Thyroid gland (tissue), 4 donors: ENCODE measurements around the gene SUPT3H. TPM values are rescaled to one million over a fixed set of nuclear protein-coding genes. Genes with fewer than 3 reads are reported as not detected.

Experiments
- DNase-seq, 2 donors: peaks; one replicate each; pipeline ENCODE4 v3.0.0-alpha.2; 2019
- H3K27ac ChIP-seq, 3 donors: fragments of 200-600 bp; sonication (generic); 1 replicate in 2 of 3; 2 replicates in 1 of 3; pipeline ENCODE4 v1.5.1; 2016 to 2019; ENCODE audit warnings: mild to moderate bottlenecking in 1 of 3, moderate library complexity in 1 of 3
- H3K27me3 ChIP-seq: fragments of 200-600 bp; sonication (generic); one replicate; pipeline ENCODE4 v1.5.1; 2019
- H3K36me3 ChIP-seq, 2 donors: fragments of 200-600 bp; sonication (generic); one replicate each; pipeline ENCODE4 v1.5.1; 2016 to 2019
- H3K4me1 ChIP-seq, 2 donors: fragments of 200-600 bp; sonication (generic); one replicate each; pipeline ENCODE4 v1.5.1; 2017 to 2019
- H3K4me3 ChIP-seq, 3 donors: fragments of 200-600 bp; sonication (generic); replicated peaks in 1 of 3; 1 replicate in 2 of 3; 2 replicates in 1 of 3; pipeline ENCODE4 v1.5.1; 2016; ENCODE audit warnings: mild to moderate bottlenecking in 1 of 3
- H3K9me3 ChIP-seq: fragments of 200-600 bp; sonication (generic); one replicate; pipeline ENCODE4 v1.5.1; 2017
- CTCF ChIP-seq, 6 experiments: fragments of 200-600 bp in 3 of 6; fragments of 450-650 bp in 3 of 6; sonication (generic) in 3 of 6; IDR thresholded peaks; one replicate each; pipeline ENCODE4 v1.5.1; 2016 to 2019; ENCODE audit warnings: antibody characterized with exemption in 6 of 6, mild to moderate bottlenecking in 2 of 6, inconsistent platforms in 1 of 6, moderate library complexity in 1 of 6
- POLR2A ChIP-seq, 2 donors: fragments of 450-650 bp; IDR thresholded peaks; one replicate each; pipeline ENCODE4 v1.6.1; 2017; ENCODE audit warnings: antibody characterized with exemption in 2 of 2, mild to moderate bottlenecking in 2 of 2, moderate library complexity in 1 of 2
- WGBS, 2 donors: methylation state at CpG; one replicate each; pipeline ENCODE4 v1.1.5; 2017; 5-methylcytosine and 5-hydroxymethylcytosine counted together
- intact Hi-C: fragments of 100-400 bp; cut with DNase I; formaldehyde crosslinking; loops from one replicate; pipeline ENCODE4 v1.15.1; 2023
- total RNA-seq, 4 donors: library from RNA; depleted of rRNA; stranded (reverse); fragments of >200 nt; gene quantifications; one replicate each; pipeline ENCODE4 v1.2.3, GENCODE V29; 2016

The SUPT3H gene
- 10 to 100 TPM in 3 of 4 donors, 1 to 10 TPM in 1; 9.8 to 21.6 (median 11.1) TPM for total RNA-seq

- peak; percentile 92 to 94 for DNase-seq
- Histone ChIP-seq H3K4me1 (peaks cover 0 to 14% of the 10 kb centered on the region in 2 donors), H3K9me3 (no peaks in the 10 kb centered on the region), H3K27me3 (no peaks in the 10 kb centered on the region), H3K27ac (peak within 1 kb of the TSS; percentile 90 to 98 (median 94)), H3K36me3 (no peaks in the 10 kb centered on the region), H3K4me3 (peak within 1 kb of the TSS; percentile 51 to 88 (median 82))
- WGBS, 2 donors: 0% methylated on average over 30 to 44 of the region's 75 CpGs
- intact Hi-C loops: no loop called here
- TF ChIP-seq POLR2A (IDR thresholded peaks at IDR 0.05) (peak in 1 of 2 donors; percentile 80), CTCF (IDR thresholded peaks at IDR 0.05) (no peak)
These were observed at the start of gene SUPT3H for GRCh38 chr6:45377554-45378333. TSS of gene SUPT3H (minus strand) at chr6:45377934.

- intact Hi-C loops: loop anchor here (10.0 kb wide), 1 partner anchor 289 kb away; no protein-coding TSS in a partner anchor
- no peak for DNase-seq
- no peaks in the 10 kb centered on the region for H3K9me3 ChIP-seq
- peaks cover 9% of the 10 kb centered on the region for H3K27me3 ChIP-seq
- H3K4me1 ChIP-seq: peaks cover 15 to 18% of the 10 kb centered on the region in 2 donors
- WGBS, 2 donors: 93 to 94% methylated on average over 4 of the region's 4 CpGs
- TF ChIP-seq POLR2A (IDR thresholded peaks at IDR 0.05) (no peak), CTCF (IDR thresholded peaks at IDR 0.05) (no peak)
- H3K4me3 ChIP-seq: no peak overlapping the region
- no peak overlapping the region for H3K27ac ChIP-seq
- H3K36me3 ChIP-seq: no peaks in the 10 kb centered on the region
These were observed 48.5 kb upstream of the SUPT3H start for GRCh38 chr6:45426251-45426650.

- no peak for DNase-seq
- H3K36me3 ChIP-seq: no peaks in the 10 kb centered on the region
- intact Hi-C loops: loop anchor here (10.0 kb wide), 1 partner anchor 290 kb away; no protein-coding TSS in a partner anchor
- peaks cover 25% of the 10 kb centered on the region for H3K27me3 ChIP-seq
- peak overlapping the region in 1 of 3 donors; percentile 83 for H3K27ac ChIP-seq
- H3K9me3 ChIP-seq: no peaks in the 10 kb centered on the region
- no peak overlapping the region for H3K4me3 ChIP-seq
- WGBS, 2 donors: 68 to 81% methylated on average over 6 of the region's 6 CpGs
- H3K4me1 ChIP-seq: peaks cover 26 to 35% of the 10 kb centered on the region in 2 donors
- TF ChIP-seq POLR2A (IDR thresholded peaks at IDR 0.05) (no peak), CTCF (IDR thresholded peaks at IDR 0.05) (no peak)
These were observed 46.7 kb upstream of the SUPT3H start for GRCh38 chr6:45424451-45424861.

DNA sequence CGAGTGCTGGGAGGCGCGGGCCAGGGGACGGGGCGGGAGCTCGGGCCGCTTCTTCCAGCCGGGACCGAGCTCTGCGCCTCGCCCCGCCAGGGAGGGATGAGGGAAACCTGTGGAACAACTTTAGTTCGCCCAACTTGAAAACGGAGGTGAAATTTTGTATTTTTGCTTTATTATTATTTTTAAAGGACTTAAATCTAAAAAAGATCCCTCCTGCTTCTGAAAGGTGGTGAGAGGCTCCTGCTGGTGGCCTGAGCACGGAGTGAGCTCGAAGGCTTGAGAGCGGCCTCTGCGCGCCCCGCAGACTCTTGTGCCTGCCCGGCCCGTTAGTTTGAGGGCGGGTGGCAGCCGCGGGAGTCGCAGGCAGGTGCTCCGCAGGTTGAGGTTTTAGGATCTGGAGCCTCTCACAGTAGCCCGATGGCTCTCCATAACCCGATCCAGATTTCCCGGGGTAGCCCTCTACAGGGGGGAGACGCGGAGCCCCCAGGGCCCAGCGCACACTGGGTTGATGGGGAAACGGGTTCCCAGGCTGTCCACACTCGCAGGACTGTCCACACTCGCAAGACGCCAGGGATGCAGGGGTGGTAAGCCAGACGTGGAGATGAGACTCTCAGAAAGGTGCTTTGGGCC is 46.2 kb upstream of the SUPT3H start:
- WGBS, 2 donors: 20 to 27% methylated on average over 31 to 35 of the region's 38 CpGs
- intact Hi-C loops: loop anchor here (10.0 kb wide), 1 partner anchor 291 kb away; no protein-coding TSS in a partner anchor
- TF ChIP-seq CTCF (IDR thresholded peaks at IDR 0.05) (no peak), POLR2A (IDR thresholded peaks at IDR 0.05) (no peak)
- Histone ChIP-seq H3K27ac (peak overlapping the region; percentile 54 to 83 (median 64)), H3K36me3 (no peaks in the 10 kb centered on the region), H3K9me3 (no peaks in the 10 kb centered on the region), H3K4me1 (peaks cover 26 to 36% of the 10 kb centered on the region in 2 donors), H3K27me3 (peaks cover 30% of the 10 kb centered on the region), H3K4me3 (peak overlapping the region in 2 of 3 donors; percentile 43 to 48)
- peak; percentile 15 to 24 for DNase-seq
